Measurements from ENCODE around the gene GSTM1. TPM values are rescaled to one million over a fixed set of nuclear protein-coding genes. Genes with fewer than 3 reads are reported as not detected.
"Not testable (repeated sequence)": the region's sequence is repeated elsewhere in the genome, so short reads cannot be mapped to it uniquely, and the experiment has no call there.

GSTM1 gene
- total RNA-seq, 2 donors from 2014 or later: 46.1 TPM; not detected in 1

- H3K9ac ChIP-seq (ENCODE audit: low read depth in 2 of 2, low read length in 2 of 2): no peak overlapping the region
- no peak for TF ChIP-seq CTCF (IDR thresholded peaks at IDR 0.05)
- H3K9me3 ChIP-seq: no peaks in the 10 kb centered on the region
- intact Hi-C loops (cut with DNase I): no loop called here
- no peaks in the 10 kb centered on the region for H3K4me1 ChIP-seq
- H3K27ac ChIP-seq: no peak overlapping the region
- DNase-seq: no peak
- H3K4me3 ChIP-seq: no peak overlapping the region
- H3K36me3 ChIP-seq: no peaks in the 10 kb centered on the region
- H3K27me3 ChIP-seq: no peaks in the 10 kb centered on the region
These were observed 30.2 kb upstream of the GSTM1 start for GRCh38 chr1:109657395-109657794.

- Histone ChIP-seq H3K4me1 (no peaks in the 10 kb centered on the region), H3K4me3 (no peak overlapping the region), H3K36me3 (no peaks in the 10 kb centered on the region), H3K9me3 (no peaks in the 10 kb centered on the region), H3K27me3 (no peaks in the 10 kb centered on the region), H3K27ac (no peak overlapping the region), H3K9ac (ENCODE audit: low read depth in 2 of 2, low read length in 2 of 2) (no peak overlapping the region)
- intact Hi-C loops (cut with DNase I): no loop called here
- no peak for TF ChIP-seq CTCF (IDR thresholded peaks at IDR 0.05)
- no peak for DNase-seq
These were observed 29.6 kb upstream of the GSTM1 start for GRCh38 chr1:109657970-109658369.

- H3K9me3 ChIP-seq: no peaks in the 10 kb centered on the region
- H3K27ac ChIP-seq: no peak overlapping the region
- no peak overlapping the region for H3K9ac ChIP-seq (ENCODE audit: low read depth in 2 of 2, low read length in 2 of 2)
- intact Hi-C loops (cut with DNase I): no loop called here
- no peaks in the 10 kb centered on the region for H3K27me3 ChIP-seq
- TF ChIP-seq CTCF (IDR thresholded peaks at IDR 0.05): no peak
- DNase-seq: no peak
- no peaks in the 10 kb centered on the region for H3K36me3 ChIP-seq
- no peaks in the 10 kb centered on the region for H3K4me1 ChIP-seq
- H3K4me3 ChIP-seq: no peak overlapping the region
These were observed 29.0 kb upstream of the GSTM1 start for GRCh38 chr1:109658533-109659042.

DNA sequence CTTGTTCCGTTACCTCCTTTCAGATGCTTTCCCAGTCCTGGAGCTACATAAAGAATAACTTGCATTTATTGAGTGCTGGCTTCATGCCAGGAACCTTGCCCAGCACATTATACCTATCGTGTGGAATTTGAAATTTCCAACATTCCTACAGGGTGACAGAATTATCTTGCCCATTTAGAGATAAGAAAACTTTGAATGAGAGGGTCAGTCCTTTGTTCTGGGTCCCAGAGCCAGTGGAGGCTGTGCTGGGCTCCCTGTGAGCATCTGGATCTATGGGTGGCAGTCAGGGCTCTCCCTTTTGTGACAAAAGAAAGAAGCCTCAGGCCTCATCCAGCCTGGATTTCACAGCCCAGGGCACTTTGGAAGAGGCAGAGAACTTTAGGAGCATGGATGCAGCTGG lies 28.5 kb upstream of the GSTM1 start:
- no peak overlapping the region for H3K9ac ChIP-seq (ENCODE audit: low read depth in 2 of 2, low read length in 2 of 2)
- H3K9me3 ChIP-seq: no peaks in the 10 kb centered on the region
- H3K4me1 ChIP-seq: no peaks in the 10 kb centered on the region
- DNase-seq: no peak
- H3K27me3 ChIP-seq: no peaks in the 10 kb centered on the region
- TF ChIP-seq CTCF (IDR thresholded peaks at IDR 0.05): no peak
- no peaks in the 10 kb centered on the region for H3K36me3 ChIP-seq
- H3K4me3 ChIP-seq: no peak overlapping the region
- H3K27ac ChIP-seq: no peak overlapping the region
- intact Hi-C loops (cut with DNase I): no loop called here

- TF ChIP-seq CTCF (IDR thresholded peaks at IDR 0.05): no peak
- no peak overlapping the region for H3K27ac ChIP-seq
- intact Hi-C loops (cut with DNase I): no loop called here
- no peak overlapping the region for H3K4me3 ChIP-seq
- no peaks in the 10 kb centered on the region for H3K4me1 ChIP-seq
- no peak overlapping the region for H3K9ac ChIP-seq (ENCODE audit: low read depth in 2 of 2, low read length in 2 of 2)
- H3K36me3 ChIP-seq: no peaks in the 10 kb centered on the region
- H3K9me3 ChIP-seq: no peaks in the 10 kb centered on the region
- H3K27me3 ChIP-seq: no peaks in the 10 kb centered on the region
- no peak for DNase-seq
These were observed 27.5 kb upstream of the GSTM1 start for GRCh38 chr1:109659997-109660690.

DNA sequence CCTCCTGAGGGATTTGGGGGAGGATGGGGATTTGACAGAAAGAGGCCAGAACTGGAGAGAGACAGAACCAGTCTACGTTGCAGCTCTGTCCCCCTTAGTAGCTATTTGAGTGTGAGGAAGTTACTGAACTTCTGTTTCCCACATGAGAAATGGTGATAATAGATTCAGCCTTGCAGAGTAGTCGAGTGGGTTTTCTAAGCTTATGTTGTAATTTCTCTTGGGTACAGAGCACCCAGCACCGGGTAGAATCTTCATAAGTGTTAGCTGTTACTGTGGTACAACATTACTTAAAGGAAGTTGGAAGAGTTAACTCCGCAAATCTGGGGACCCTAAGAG lies 27.0 kb upstream of the GSTM1 start:
- DNase-seq; H3K27me3 ChIP-seq; H3K9me3 ChIP-seq; H3K27ac ChIP-seq; H3K4me3 ChIP-seq; H3K36me3 ChIP-seq; H3K9ac ChIP-seq (ENCODE audit: low read depth in 2 of 2, low read length in 2 of 2); intact Hi-C loops (cut with DNase I); H3K4me1 ChIP-seq: not testable (repeated sequence)
